ENCODE measurements around the gene TCF7.

Gene TCF7

DNA sequence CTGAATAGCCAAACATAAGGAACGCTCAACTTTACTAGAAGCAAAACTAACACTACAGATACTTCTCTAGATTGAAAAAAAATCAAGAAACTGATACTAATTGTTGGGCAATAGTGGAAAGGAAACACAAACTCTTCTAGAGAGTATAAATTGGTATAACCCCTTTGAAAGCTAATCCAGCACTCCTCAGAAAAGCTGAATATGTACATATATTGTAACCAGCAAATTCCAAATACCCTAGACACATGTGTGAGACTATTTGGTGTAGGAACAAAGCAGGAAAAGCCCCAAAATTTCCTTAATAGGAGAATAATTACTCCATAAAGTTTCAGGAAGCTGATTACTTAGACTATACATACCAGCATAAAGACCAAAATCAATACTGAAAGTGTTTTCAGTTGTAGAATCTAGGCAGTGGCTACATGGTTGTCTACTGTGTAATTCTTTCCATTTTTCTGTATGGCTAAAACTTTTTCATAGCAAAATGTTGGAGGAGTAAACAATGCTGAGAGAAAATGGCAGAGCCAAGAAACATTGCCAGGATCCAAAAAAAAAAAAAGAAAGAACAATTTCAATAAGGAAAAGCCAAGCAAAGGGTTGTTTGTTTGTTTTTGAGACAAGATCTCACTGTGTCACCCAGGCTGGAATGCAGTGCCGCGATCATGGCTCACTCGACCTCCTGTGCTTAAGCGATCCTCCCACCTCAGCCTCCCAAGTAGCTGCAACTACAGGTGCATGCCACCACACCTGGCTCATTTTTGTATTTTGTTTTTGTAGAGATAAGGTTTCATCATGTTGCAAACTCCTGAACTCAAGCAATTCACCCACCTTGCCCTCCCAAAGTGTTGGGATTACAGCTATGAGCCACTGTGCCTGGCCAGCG is 47.3 kb downstream of the TCF7 start:
- Histone ChIP-seq H3K27me3 (ENCODE audit: control insufficient read depth, insufficient read depth, low read length) (no peaks in the 10 kb centered on the region), H3K4me1 (ENCODE audit: control insufficient read depth, insufficient read depth, low read length) (no peaks in the 10 kb centered on the region), H3K9ac (ENCODE audit: low read depth, low read length) (no peak overlapping the region), H3K9me3 (ENCODE audit: control insufficient read depth, insufficient read depth, low read length) (no peaks in the 10 kb centered on the region), H3K36me3 (ENCODE audit: control insufficient read depth, insufficient read depth, low read length) (peaks cover 29% of the 10 kb centered on the region), H3K4me3 (ENCODE audit: low read depth, low read length) (no peak overlapping the region)

DNA sequence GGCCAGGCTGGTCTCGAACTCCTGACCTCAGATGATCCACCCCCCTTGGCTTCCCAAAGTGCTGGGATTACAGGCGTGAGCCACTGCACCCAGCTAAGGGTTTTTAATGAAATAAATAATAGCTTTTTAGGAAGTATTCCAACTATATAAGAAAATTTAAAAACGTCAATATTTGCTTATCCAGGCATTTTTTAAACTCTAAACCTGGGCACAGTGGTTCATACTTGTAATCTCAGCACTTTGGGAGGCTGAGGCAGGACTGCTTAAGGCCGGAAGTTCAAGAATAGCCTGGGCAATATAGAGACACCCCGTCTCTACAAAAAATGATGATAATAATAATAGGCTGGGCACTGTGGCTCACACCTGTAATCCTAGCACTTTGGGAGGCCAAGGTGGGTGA is 48.1 kb downstream of the TCF7 start:
- Histone ChIP-seq H3K36me3 (ENCODE audit: control insufficient read depth, insufficient read depth, low read length) (peaks cover 29% of the 10 kb centered on the region), H3K4me1 (ENCODE audit: control insufficient read depth, insufficient read depth, low read length) (no peaks in the 10 kb centered on the region)

DNA sequence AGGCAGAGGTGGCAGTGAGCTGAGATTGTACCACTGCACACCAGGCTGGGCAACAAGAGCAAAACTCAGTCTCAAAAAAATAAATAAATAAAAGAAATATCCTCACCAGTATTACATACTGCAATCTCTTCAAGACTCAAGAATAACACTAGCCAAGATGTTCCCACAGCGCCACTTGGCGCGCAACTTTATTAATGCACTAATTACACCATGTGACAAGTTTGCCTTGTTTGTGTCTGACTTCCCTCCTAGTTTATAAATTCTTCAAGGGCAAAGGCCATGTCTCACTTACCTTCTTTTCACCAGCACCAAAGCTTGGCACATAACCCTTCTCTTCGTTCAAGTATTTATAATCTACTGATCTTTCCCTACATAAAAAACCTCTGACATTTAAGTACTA is 57.5 kb downstream of the TCF7 start:
- no peaks in the 10 kb centered on the region for H3K9me3 ChIP-seq (ENCODE audit: control insufficient read depth, insufficient read depth, low read length)
- H3K27me3 ChIP-seq (ENCODE audit: control insufficient read depth, insufficient read depth, low read length) = no peaks in the 10 kb centered on the region
- H3K4me1 ChIP-seq (ENCODE audit: control insufficient read depth, insufficient read depth, low read length) = peaks cover 4% of the 10 kb centered on the region
- peaks cover 22% of the 10 kb centered on the region for H3K36me3 ChIP-seq (ENCODE audit: control insufficient read depth, insufficient read depth, low read length)
- H3K9ac ChIP-seq (ENCODE audit: low read depth, low read length) = no peak overlapping the region
- no peak overlapping the region for H3K4me3 ChIP-seq (ENCODE audit: low read depth, low read length)

More for the DNA sequence above, 48.1 kb downstream of the TCF7 start:
- no peak overlapping the region for H3K4me3 ChIP-seq (ENCODE audit: low read depth, low read length)
- H3K27me3 ChIP-seq (ENCODE audit: control insufficient read depth, insufficient read depth, low read length) = no peaks in the 10 kb centered on the region
- H3K9me3 ChIP-seq (ENCODE audit: control insufficient read depth, insufficient read depth, low read length) = no peaks in the 10 kb centered on the region
- H3K9ac ChIP-seq (ENCODE audit: low read depth, low read length) = no peak overlapping the region

DNA sequence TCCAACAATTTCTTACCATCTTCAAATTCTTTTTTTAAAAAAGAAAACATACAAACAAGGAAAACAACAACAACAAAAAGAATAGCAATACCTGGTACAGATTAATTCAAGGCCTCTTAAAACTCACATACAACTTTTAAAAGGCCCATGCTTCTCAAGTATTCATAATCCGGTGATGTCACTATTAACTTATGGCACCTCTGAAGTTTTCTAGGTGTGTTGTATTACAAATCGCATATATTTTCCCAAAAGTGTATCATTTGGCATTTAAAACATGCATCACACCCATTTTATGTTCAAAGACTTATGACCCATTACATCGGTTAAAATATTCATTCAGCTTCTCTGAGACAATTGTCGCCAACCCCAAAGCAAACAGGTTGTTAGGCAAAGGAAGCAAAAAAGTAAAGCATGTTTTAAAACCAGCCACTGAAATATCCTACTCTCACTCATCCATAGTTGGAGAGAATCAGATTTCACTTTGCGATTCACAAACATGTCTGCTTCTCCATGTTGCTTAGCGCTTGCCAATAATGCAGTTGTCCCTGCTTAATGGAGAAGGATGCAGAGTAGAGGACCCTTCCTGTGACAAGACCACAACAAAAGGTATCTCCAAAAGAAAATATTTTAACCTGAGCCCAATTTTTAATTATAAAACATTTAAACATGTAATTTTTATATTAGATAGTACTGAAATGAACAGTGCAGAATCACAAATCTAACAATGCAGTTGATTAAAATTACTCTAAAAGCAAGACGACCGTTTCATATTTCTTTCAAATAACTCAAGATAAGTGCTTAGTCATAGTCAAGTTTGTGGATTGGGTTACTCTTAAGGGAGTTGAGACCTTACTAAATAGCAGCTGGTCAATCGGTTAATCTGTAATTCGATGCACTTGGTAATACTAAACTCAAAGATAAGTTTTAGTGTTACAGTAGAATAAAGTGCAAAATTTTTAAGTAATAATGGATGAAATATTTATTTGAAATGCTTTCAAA is 60.7 kb downstream of the TCF7 start:
- H3K27me3 ChIP-seq (ENCODE audit: control insufficient read depth, insufficient read depth, low read length) = no peaks in the 10 kb centered on the region
- peaks cover 19% of the 10 kb centered on the region for H3K36me3 ChIP-seq (ENCODE audit: control insufficient read depth, insufficient read depth, low read length)
- H3K9me3 ChIP-seq (ENCODE audit: control insufficient read depth, insufficient read depth, low read length) = no peaks in the 10 kb centered on the region
- peak overlapping the region; percentile 89 for H3K4me3 ChIP-seq (ENCODE audit: low read depth, low read length)
- H3K9ac ChIP-seq (ENCODE audit: low read depth, low read length) = peak overlapping the region; percentile 81
- H3K4me1 ChIP-seq (ENCODE audit: control insufficient read depth, insufficient read depth, low read length) = peaks cover 4% of the 10 kb centered on the region

DNA sequence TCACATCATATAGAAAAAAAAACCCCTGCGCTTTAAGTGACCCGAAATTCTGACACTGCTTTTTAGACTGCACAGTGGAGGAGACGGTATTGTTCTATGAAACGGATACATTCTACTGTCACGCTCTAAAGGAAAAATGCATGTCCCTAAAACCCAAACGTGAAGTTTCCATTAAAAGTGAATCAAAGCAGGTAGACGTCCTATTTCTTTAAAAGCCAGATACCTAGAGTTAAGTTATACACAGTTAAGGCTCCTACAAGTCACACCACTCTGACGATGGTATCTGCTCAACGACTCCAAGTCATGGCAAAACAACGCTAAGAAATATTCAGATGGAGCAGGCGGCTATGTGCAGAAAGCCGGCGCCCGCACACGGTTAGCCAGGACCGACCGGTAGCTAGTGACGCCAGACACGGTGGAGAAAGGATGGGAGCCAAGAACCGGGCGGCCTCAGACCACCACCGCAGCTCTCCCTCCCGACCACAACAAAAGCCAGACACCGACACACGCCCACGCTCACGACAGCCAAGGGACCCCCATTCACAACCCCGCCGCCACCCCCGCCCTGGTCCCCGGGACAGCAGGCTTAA is 61.5 kb downstream of the TCF7 start:
- Histone ChIP-seq H3K9ac (ENCODE audit: low read depth, low read length) (peak overlapping the region; percentile 81), H3K36me3 (ENCODE audit: control insufficient read depth, insufficient read depth, low read length) (peaks cover 11% of the 10 kb centered on the region), H3K4me1 (ENCODE audit: control insufficient read depth, insufficient read depth, low read length) (peaks cover 4% of the 10 kb centered on the region), H3K27me3 (ENCODE audit: control insufficient read depth, insufficient read depth, low read length) (no peaks in the 10 kb centered on the region), H3K9me3 (ENCODE audit: control insufficient read depth, insufficient read depth, low read length) (no peaks in the 10 kb centered on the region), H3K4me3 (ENCODE audit: low read depth, low read length) (peak overlapping the region; percentile 89)

DNA sequence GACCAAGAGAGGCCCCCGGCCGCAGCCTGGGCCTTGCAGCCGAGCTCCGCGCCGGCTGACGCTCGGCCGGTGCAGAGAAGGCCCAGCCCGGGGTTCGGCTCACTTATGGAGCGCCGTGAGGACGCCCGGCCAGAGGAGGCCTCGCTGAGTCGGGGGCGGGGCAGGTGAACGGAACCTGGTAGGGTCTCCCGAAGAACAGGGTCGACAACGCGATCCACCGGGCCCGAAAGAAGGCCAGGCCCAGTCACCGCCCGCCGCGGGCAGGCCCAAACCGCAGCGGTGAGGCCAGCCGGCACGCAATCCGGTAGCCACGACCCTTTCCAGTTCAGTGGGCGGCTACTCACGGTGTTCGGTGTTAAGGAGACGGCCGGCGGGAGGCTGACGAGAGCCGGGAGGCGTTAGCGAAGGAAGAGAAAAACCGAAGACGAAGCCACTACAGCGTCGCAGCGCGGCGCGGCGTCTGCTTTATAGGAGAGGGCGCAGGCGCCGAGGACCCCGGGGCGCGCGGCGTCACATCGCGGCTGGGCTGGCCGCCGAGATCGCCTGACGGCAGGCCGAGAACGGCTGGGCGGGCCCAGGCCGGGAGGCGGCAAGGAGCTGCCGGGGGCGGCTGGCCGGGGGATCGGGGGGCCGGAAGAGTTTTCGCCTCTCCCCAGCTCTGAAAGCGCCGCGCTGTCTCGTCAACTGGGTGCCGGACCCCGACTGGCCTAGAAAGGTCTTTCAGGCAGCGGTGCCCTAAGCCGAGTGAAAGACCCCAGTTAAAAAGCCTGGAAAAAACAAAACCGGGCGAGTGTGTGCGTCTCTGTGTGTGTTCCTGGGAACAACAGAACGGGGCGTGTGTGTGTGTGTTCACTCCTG is 62.3 kb downstream of the TCF7 start, which contains the start of gene SKP1:
Gene SKP1, minus strand, starts transcription at position 440 of the 858 bp plus-strand sequence. CDS start 2,928 bp downstream, outside the sequence.
- Histone ChIP-seq H3K9me3 (ENCODE audit: control insufficient read depth, insufficient read depth, low read length) (no peaks in the 10 kb centered on the region), H3K27me3 (ENCODE audit: control insufficient read depth, insufficient read depth, low read length) (no peaks in the 10 kb centered on the region), H3K36me3 (ENCODE audit: control insufficient read depth, insufficient read depth, low read length) (peaks cover 9% of the 10 kb centered on the region), H3K9ac (ENCODE audit: low read depth, low read length) (peak within 1 kb of the TSS; percentile 81), H3K4me3 (ENCODE audit: low read depth, low read length) (peak within 1 kb of the TSS; percentile 89), H3K4me1 (ENCODE audit: control insufficient read depth, insufficient read depth, low read length) (peaks cover 4% of the 10 kb centered on the region)

DNA sequence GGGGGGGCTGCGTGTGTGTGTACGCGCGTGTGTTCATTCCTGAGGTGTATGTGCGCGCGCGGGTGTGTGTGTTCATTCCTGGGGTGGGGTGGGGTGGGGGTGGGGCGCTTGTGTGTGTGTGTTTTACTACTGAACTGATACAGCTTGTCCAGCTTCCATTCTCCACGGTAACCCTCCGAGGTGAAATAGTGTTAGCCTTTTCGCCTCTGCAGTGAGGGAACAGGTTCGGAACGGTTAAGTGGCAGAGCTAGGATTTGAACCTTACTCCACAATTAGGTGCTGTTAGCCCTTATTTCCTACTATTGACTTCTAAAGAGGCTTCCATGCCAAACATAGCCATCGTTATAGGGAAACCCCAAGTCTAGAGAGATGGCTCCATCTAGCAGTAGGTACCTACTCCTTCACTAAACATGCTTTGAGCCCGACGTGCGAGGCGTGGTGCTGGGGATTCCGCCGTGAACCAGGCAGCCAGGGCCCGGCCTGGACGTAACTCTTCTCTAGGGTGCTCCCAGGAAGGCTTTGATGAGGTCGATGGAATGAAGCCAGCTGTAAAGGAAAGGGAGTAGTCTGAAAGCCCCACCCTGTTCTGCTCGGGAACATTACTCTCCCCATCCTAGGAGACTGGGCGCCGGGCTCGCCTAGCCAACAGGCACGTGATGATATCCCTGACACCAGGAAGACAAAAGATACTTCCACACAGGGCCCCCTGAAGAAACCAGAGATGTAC is 63.1 kb downstream of the TCF7 start:
- H3K4me3 ChIP-seq (ENCODE audit: low read depth, low read length) = peak overlapping the region; percentile 89
- H3K27me3 ChIP-seq (ENCODE audit: control insufficient read depth, insufficient read depth, low read length) = no peaks in the 10 kb centered on the region
- peak overlapping the region; percentile 81 for H3K9ac ChIP-seq (ENCODE audit: low read depth, low read length)
- no peaks in the 10 kb centered on the region for H3K9me3 ChIP-seq (ENCODE audit: control insufficient read depth, insufficient read depth, low read length)
- H3K36me3 ChIP-seq (ENCODE audit: control insufficient read depth, insufficient read depth, low read length) = peaks cover 4% of the 10 kb centered on the region
- H3K4me1 ChIP-seq (ENCODE audit: control insufficient read depth, insufficient read depth, low read length) = peaks cover 4% of the 10 kb centered on the region

DNA sequence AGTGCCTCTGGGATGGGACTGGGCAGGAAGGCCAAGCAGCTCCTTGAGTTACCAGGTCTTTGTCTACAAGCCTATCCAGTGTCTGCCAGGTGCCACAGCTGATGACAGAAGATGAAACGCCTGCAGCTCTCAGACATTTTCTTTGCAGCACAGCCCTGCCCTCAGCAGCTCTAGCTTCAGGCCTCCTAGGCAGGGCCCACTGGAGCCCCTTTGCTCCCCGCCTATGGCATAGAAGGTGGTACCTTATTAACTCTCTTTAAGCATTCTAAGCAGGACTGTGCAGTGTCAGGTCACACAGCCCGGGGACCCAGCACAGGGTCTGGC is 63.6 kb downstream of the TCF7 start:
- Histone ChIP-seq H3K4me1 (ENCODE audit: control insufficient read depth, insufficient read depth, low read length) (peaks cover 4% of the 10 kb centered on the region), H3K9ac (ENCODE audit: low read depth, low read length) (peak overlapping the region; percentile 81), H3K9me3 (ENCODE audit: control insufficient read depth, insufficient read depth, low read length) (no peaks in the 10 kb centered on the region), H3K36me3 (ENCODE audit: control insufficient read depth, insufficient read depth, low read length) (peaks cover 4% of the 10 kb centered on the region), H3K4me3 (ENCODE audit: low read depth, low read length) (peak overlapping the region; percentile 89), H3K27me3 (ENCODE audit: control insufficient read depth, insufficient read depth, low read length) (no peaks in the 10 kb centered on the region)

DNA sequence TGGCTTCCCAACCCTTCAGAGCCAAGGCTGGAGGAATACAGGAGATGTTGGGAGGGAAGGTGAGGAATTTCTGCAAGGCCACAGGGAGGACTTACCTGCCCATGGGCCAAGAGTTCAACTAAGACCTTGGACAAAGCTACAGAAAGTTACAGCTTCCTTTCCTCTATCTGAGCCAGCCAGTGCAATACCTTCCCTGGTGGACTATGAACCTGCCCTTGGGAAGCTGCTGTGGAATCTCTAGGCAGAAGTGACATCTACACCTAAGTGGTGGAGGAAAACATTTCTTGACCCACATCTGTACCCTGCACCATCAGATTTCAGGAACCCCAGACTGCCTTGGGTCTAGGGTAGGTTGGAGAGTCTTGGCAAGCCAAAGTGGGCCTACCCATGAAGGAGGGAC is 69.0 kb downstream of the TCF7 start:
- Histone ChIP-seq H3K4me3 (ENCODE audit: low read depth, low read length) (no peak overlapping the region), H3K27me3 (ENCODE audit: control insufficient read depth, insufficient read depth, low read length) (no peaks in the 10 kb centered on the region), H3K36me3 (ENCODE audit: control insufficient read depth, insufficient read depth, low read length) (no peaks in the 10 kb centered on the region), H3K4me1 (ENCODE audit: control insufficient read depth, insufficient read depth, low read length) (peaks cover 2% of the 10 kb centered on the region), H3K9me3 (ENCODE audit: control insufficient read depth, insufficient read depth, low read length) (no peaks in the 10 kb centered on the region), H3K9ac (ENCODE audit: low read depth, low read length) (no peak overlapping the region)

All from iPS-15b (cell line).